OCI-LY1 (cell line): ENCODE measurements around the gene IRF2.

Experiments
- EZH2 ChIP-seq: fragments of 200-600 bp; sonication (generic), shearing (Covaris generic); IDR thresholded peaks from 2 replicates; pipeline ENCODE4 v1.8.0; 2017; ENCODE audit warnings: borderline replicate concordance, mixed run types, mild to moderate bottlenecking, antibody characterized with exemption, low read length, moderate library complexity, mixed read lengths
- TF ChIP-seq, protein P1 (sequence below): fragments of 200-600 bp; sonication (generic), shearing (Covaris generic); IDR thresholded peaks from 2 replicates; pipeline ENCODE4 v1.5.1; 2017; ENCODE audit warnings: mild to moderate bottlenecking, antibody characterized with exemption, low read length, moderate library complexity, mixed read lengths

DNA sequence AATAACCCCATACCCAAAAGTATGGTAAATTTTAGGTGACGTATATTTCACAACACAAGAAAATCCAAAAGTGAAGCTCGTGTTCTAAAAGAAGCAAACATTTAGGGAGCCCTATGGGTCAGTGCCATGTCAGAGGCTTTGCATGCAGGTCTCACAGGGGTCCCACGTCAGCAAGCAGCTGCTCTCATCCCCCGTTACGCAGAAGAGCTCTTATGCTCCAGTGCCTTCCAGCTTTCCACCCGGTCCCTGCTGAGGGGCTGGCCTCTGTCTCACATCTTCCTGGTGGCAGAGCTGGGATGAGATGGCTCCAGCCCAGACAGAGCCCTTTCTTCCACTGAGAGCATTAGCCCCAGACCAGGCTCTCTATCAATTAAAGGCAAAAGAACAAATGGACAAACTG is 82.0 kb downstream of the IRF2 start:
- TF ChIP-seq, protein P1, sequence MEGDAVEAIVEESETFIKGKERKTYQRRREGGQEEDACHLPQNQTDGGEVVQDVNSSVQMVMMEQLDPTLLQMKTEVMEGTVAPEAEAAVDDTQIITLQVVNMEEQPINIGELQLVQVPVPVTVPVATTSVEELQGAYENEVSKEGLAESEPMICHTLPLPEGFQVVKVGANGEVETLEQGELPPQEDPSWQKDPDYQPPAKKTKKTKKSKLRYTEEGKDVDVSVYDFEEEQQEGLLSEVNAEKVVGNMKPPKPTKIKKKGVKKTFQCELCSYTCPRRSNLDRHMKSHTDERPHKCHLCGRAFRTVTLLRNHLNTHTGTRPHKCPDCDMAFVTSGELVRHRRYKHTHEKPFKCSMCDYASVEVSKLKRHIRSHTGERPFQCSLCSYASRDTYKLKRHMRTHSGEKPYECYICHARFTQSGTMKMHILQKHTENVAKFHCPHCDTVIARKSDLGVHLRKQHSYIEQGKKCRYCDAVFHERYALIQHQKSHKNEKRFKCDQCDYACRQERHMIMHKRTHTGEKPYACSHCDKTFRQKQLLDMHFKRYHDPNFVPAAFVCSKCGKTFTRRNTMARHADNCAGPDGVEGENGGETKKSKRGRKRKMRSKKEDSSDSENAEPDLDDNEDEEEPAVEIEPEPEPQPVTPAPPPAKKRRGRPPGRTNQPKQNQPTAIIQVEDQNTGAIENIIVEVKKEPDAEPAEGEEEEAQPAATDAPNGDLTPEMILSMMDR = no peak
- no peak for TF ChIP-seq EZH2
